HEK293T (cell line): Measurements from ENCODE around the gene RANGAP1.

Experiments used
- CTCF ChIA-PET: fragments of 350-600 bp; formaldehyde crosslinking; extraction: SDS; loops from one replicate; lab custom pipeline; 2021; ENCODE audit warnings: antibody characterized with exemption, inconsistent platforms; lab: Yijun Ruan, JAX
- POLR2A ChIA-PET: fragments of 350-600 bp; formaldehyde crosslinking; extraction: SDS; loops from one replicate; lab custom pipeline; 2020; ENCODE audit warnings: antibody characterized with exemption, inconsistent platforms; lab: Yijun Ruan, JAX
- DNase-seq: peaks from one replicate; pipeline ENCODE4 v3.0.0; 2012; ENCODE audit warnings: mixed read lengths; ENCODE audit errors: extremely low spot score
- ARNT ChIP-seq: fragments of 450-650 bp; IDR thresholded peaks from 2 replicates; pipeline ENCODE4 v1.6.1; 2017; ENCODE audit warnings: mild to moderate bottlenecking
- BHLHE40 ChIP-seq: fragments of 450-650 bp; IDR thresholded peaks from 2 replicates; pipeline ENCODE4 v1.6.1; 2016; ENCODE audit warnings: mild to moderate bottlenecking, moderate library complexity, borderline replicate concordance
- CTBP1 ChIP-seq: fragments of 450-650 bp; IDR thresholded peaks from 2 replicates; pipeline ENCODE4 v1.6.1; 2016; ENCODE audit warnings: borderline replicate concordance
- ELF4 ChIP-seq: fragments of 450-650 bp; IDR thresholded peaks from 2 replicates; pipeline ENCODE4 v1.6.1; 2017; ENCODE audit warnings: antibody characterized with exemption
- FOXA1 ChIP-seq: fragments of 450-650 bp; IDR thresholded peaks from 2 replicates; pipeline ENCODE4 v1.6.1; 2016; ENCODE audit warnings: mild to moderate bottlenecking
- FOXK2 ChIP-seq: fragments of 450-650 bp; IDR thresholded peaks from 2 replicates; pipeline ENCODE4 v1.6.1; 2016; ENCODE audit warnings: mild to moderate bottlenecking
- FOXM1 ChIP-seq: fragments of 450-650 bp; IDR thresholded peaks from 2 replicates; pipeline ENCODE4 v1.6.1; 2017; ENCODE audit warnings: mild to moderate bottlenecking, borderline replicate concordance
- HDGF ChIP-seq: fragments of 450-650 bp; IDR thresholded peaks from 2 replicates; pipeline ENCODE4 v1.6.1; 2017; ENCODE audit warnings: antibody characterized with exemption, borderline replicate concordance
- L3MBTL2 ChIP-seq: fragments of 450-650 bp; conservative IDR thresholded peaks from 2 replicates; pipeline ENCODE4 v1.6.1; 2016; ENCODE audit warnings: mild to moderate bottlenecking
- LEF1 ChIP-seq: fragments of 450-650 bp; IDR thresholded peaks from 2 replicates; pipeline ENCODE4 v1.6.1; 2017; ENCODE audit warnings: mild to moderate bottlenecking, borderline replicate concordance
- NFRKB ChIP-seq: fragments of 450-650 bp; IDR thresholded peaks from 2 replicates; pipeline ENCODE4 v1.6.1; 2016; ENCODE audit warnings: mild to moderate bottlenecking, moderate library complexity
- SP1 ChIP-seq: fragments of 450-650 bp; IDR thresholded peaks from 2 replicates; pipeline ENCODE4 v1.6.1; 2017
- SUZ12 ChIP-seq: fragments of 450-650 bp; IDR thresholded peaks from 2 replicates; pipeline ENCODE4 v1.6.1; 2016; ENCODE audit warnings: mild to moderate bottlenecking
- TARDBP ChIP-seq: fragments of 450-650 bp; IDR thresholded peaks from 2 replicates; pipeline ENCODE4 v1.6.1; 2016
- ZNF384 ChIP-seq: fragments of 450-650 bp; IDR thresholded peaks from 2 replicates; pipeline ENCODE4 v1.6.1; 2016
- TF ChIP-seq, protein P1 (sequence below): fragments of 450-650 bp; IDR thresholded peaks from 2 replicates; pipeline ENCODE4 v1.6.1; 2016

The RANGAP1 gene

DNA sequence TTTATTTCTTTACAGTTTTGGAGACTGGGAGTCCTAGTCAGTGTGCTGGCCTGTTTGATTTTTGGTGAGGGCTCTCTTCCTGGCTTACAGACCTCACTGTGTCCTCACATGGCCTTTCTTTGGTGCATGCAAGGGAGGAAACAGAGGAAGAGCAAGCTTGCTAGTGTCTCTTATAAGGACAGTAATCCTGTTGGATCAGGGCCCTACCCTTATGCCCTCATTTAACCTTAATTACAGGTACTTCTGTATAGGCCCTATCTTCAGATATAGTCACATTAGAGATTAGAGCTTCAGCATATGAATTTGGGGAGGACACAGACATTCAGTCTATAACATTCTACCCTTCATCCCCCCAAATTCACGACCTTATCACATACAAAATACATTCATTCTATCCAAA lies 29.6 kb upstream of the RANGAP1 start:
- ChIA-PET CTCF (no interaction called here), POLR2A (no interaction called here)
- TF ChIP-seq, protein P1, sequence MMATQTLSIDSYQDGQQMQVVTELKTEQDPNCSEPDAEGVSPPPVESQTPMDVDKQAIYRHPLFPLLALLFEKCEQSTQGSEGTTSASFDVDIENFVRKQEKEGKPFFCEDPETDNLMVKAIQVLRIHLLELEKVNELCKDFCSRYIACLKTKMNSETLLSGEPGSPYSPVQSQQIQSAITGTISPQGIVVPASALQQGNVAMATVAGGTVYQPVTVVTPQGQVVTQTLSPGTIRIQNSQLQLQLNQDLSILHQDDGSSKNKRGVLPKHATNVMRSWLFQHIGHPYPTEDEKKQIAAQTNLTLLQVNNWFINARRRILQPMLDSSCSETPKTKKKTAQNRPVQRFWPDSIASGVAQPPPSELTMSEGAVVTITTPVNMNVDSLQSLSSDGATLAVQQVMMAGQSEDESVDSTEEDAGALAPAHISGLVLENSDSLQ = no peak
- no peak for TF ChIP-seq BHLHE40
- TF ChIP-seq ZNF384 = no peak
- no peak for TF ChIP-seq SP1
- no peak for TF ChIP-seq ARNT
- no peak for TF ChIP-seq TARDBP
- no peak for TF ChIP-seq FOXM1
- TF ChIP-seq L3MBTL2 = no peak
- no peak for TF ChIP-seq FOXK2
- no peak for TF ChIP-seq ELF4
- no peak for TF ChIP-seq CTBP1
- no peak for TF ChIP-seq SUZ12
- DNase-seq = no peak

DNA sequence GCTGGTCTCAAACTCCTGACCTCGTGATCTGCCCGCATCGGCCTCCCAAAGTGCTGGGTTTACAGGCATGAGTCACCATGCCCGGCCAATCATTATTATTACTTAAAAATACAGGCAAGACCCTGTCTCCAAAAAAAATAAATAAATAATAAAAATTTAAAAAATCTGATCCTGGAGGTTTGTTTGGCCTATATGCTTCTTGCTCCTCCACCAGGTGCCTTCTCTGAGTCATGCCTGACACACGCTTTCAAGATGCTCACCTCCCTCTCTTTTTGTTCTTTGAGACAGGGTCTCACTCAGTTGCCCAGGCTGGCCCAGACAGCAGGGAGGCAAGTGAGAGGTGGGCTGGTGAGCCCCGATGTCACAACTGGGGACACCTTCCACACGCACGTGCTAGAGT lies 28.8 kb upstream of the RANGAP1 start:
- no peak for TF ChIP-seq CTBP1
- no peak for TF ChIP-seq NFRKB
- TF ChIP-seq SUZ12 = no peak
- no peak for TF ChIP-seq ZNF384
- TF ChIP-seq BHLHE40 = no peak
- no peak for TF ChIP-seq ARNT
- TF ChIP-seq FOXM1 = no peak
- TF ChIP-seq FOXA1 = no peak
- TF ChIP-seq ELF4 = no peak
- TF ChIP-seq TARDBP = no peak
- TF ChIP-seq, protein P1 = no peak
- TF ChIP-seq LEF1 = no peak
- no peak for TF ChIP-seq FOXK2
- TF ChIP-seq SP1 = no peak
- no peak for TF ChIP-seq HDGF
- no peak for TF ChIP-seq L3MBTL2
- POLR2A ChIA-PET = no interaction called here
- CTCF ChIA-PET = no interaction called here
- no peak for DNase-seq

DNA sequence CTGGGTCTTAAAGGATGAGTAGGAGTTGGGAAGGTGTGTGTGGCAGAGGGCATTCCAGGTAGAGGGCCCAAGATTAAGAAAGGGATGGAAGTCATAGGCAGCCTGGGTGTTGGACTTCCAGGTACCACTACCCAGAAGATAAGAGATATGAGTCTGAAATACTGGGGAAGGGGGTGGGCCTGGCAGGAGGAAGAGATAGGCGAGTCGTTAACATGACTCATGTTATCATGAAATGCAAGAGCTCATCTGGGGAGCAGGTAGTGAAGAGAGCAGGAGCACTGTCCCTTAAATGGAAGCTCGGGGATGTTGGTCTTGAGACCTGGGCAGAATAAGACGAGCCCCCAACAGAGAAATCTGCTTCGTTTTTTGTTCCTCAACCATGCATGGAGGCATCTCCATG lies 25.5 kb upstream of the RANGAP1 start:
- CTCF ChIA-PET = interaction anchor here (0.6 kb wide), 1 partner anchor 104 kb away, joined by 7 read pairs; no protein-coding TSS in a partner anchor
- no peak for DNase-seq
- POLR2A ChIA-PET = interaction anchor here (1.0 to 1.5 kb wide), 2 partner anchors 25 to 69 kb away, joined by 4 to 7 read pairs; partner anchors contain the start of gene RANGAP1
- TF ChIP-seq HDGF (no peak), ARNT (no peak), FOXM1 (no peak), ELF4 (no peak), CTBP1 (no peak), FOXK2 (no peak), LEF1 (no peak), NFRKB (no peak), SP1 (no peak), BHLHE40 (no peak), L3MBTL2 (no peak), ZNF384 (no peak)
- TF ChIP-seq, protein P1 = no peak

DNA sequence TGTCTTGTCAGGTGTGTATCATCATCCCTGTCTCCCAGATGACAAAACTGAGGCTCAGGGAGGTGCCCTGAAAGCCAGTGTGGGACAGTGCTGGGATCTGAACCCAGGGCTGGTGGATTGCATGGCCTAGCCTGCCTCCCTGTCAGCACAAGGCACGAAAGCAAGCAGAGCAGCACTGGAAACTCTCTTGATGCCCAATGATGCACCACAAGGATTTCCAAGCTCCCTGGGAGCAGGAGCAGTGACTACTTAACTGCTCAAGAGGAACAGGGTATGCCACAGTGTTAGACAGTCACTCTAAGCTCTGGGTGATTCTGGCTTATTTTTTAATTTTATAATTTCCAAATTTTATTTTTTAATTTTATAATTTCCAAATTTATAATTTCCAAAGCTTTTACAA lies 24.3 kb upstream of the RANGAP1 start:
- DNase-seq = no peak
- CTCF ChIA-PET = no interaction called here
- TF ChIP-seq TARDBP = no peak
- no peak for TF ChIP-seq CTBP1
- TF ChIP-seq NFRKB = no peak
- POLR2A ChIA-PET = interaction anchor here (1.3 kb wide), 1 partner anchor 24 kb away, joined by 6 read pairs; the partner anchor contains the start of gene RANGAP1

DNA sequence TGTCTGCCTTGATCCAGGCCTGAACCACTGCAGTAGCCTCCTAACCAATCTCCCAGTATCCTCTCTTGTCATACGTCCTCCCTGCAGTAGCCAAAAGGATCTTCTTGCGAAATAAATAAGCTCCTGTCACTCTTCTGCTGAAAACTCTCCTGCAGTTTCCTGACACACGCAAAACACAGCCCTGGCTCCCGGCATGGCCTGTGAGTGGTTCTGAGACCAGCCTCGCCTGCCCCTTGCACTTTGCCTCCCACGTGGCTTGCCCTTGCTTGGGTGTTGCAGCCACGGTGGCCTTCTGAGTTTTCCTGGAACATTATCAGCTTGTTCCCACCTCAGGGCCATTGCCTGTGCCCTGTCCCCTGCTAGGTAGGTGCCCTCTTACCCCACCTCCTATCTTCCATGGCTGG lies 22.6 kb upstream of the RANGAP1 start:
- no peak for DNase-seq
- ChIA-PET CTCF (no interaction called here), POLR2A (interaction anchor here (1.2 kb wide), 1 partner anchor 74 kb away, joined by 3 read pairs; the partner anchor contains the start of gene TEF)

More for the DNA sequence above, 22.6 kb upstream of the RANGAP1 start:
- TF ChIP-seq FOXA1 (no peak), NFRKB (no peak), FOXK2 (no peak), HDGF (no peak), FOXM1 (no peak), ARNT (no peak), LEF1 (no peak), ZNF384 (no peak), BHLHE40 (no peak), SP1 (no peak), ELF4 (no peak), L3MBTL2 (no peak), TARDBP (no peak)
- TF ChIP-seq, protein P1 = no peak
